GM06990 (cell line): ENCODE measurements around the gene AZU1.

ENCODE experiments used
- DNase-seq: peaks from one replicate; pipeline ENCODE4 v3.0.0-alpha.2; 2011; ENCODE audit not compliant: insufficient read length; ENCODE audit errors: extremely low read depth
- H3K27me3 ChIP-seq: replicated peaks from 2 replicates; pipeline ENCODE4 v1.6.0; 2011; ENCODE audit warnings: low read length; ENCODE audit not compliant: control insufficient read depth, insufficient read depth
- H3K36me3 ChIP-seq: 2 replicates; pipeline ENCODE4 v1.5.1; 2011; ENCODE audit warnings: low read length; ENCODE audit not compliant: control insufficient read depth, insufficient read depth
- H3K4me3 ChIP-seq: replicated peaks from 2 replicates; pipeline ENCODE4 v1.5.1; 2011; ENCODE audit warnings: low read depth, mild to moderate bottlenecking, control low read depth, low read length
- CTCF ChIP-seq: IDR thresholded peaks from 2 replicates; pipeline ENCODE4 v1.5.1; 2011; ENCODE audit warnings: low read length, control low read depth, mild to moderate bottlenecking, inconsistent platforms; ENCODE audit not compliant: insufficient read depth, poor library complexity, severe bottlenecking

AZU1 gene

GRCh38 chr19:867301-867793 is 39.7 kb downstream of the AZU1 start:
- H3K4me3 ChIP-seq: no peak overlapping the region
- DNase-seq: no peak
- H3K27me3 ChIP-seq: no peaks in the 10 kb centered on the region
- H3K36me3 ChIP-seq: peaks cover 11% of the 10 kb centered on the region
- no peak for TF ChIP-seq CTCF

- H3K27me3 ChIP-seq: no peaks in the 10 kb centered on the region
- no peak for DNase-seq
- peaks cover 11% of the 10 kb centered on the region for H3K36me3 ChIP-seq
- no peak overlapping the region for H3K4me3 ChIP-seq
- no peak for TF ChIP-seq CTCF
These were observed 40.3 kb downstream of the AZU1 start for GRCh38 chr19:867855-868457.

GRCh38 chr19:868458-869244 is 41.0 kb downstream of the AZU1 start:
- no peak for DNase-seq
- Histone ChIP-seq H3K4me3 (no peak overlapping the region), H3K27me3 (no peaks in the 10 kb centered on the region), H3K36me3 (peaks cover 11% of the 10 kb centered on the region)
- no peak for TF ChIP-seq CTCF

GRCh38 chr19:869245-870177 is 41.9 kb downstream of the AZU1 start:
- TF ChIP-seq CTCF: no peak
- Histone ChIP-seq H3K27me3 (no peaks in the 10 kb centered on the region), H3K4me3 (no peak overlapping the region), H3K36me3 (peaks cover 11% of the 10 kb centered on the region)
- no peak for DNase-seq

- Histone ChIP-seq H3K27me3 (no peaks in the 10 kb centered on the region), H3K4me3 (no peak overlapping the region), H3K36me3 (peaks cover 11% of the 10 kb centered on the region)
- DNase-seq: no peak
- no peak for TF ChIP-seq CTCF
These were observed 42.7 kb downstream of the AZU1 start for GRCh38 chr19:870314-870713.
